Measurements from ENCODE around the gene CNTN4.

DNA sequence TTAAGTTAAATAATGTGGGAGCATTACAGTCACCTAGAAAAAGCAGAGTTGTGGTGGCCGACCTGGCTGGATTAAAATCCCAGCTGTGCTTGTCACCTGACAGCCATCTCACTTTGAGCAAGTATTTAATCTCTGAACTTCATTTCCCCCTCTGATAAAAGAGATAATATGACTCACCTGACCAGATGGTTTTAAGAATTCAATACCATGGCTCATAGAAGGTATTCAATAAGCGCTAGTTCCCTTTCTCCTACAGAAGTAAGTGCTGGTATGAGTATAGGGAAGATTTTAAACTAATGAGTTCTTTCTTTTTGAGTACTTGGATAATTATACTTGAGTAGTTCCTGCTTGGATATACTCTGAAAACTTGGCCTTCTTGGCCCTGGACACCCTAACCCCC is 686.0 kb downstream of the CNTN4 start:
- TF ChIP-seq, protein P1, sequence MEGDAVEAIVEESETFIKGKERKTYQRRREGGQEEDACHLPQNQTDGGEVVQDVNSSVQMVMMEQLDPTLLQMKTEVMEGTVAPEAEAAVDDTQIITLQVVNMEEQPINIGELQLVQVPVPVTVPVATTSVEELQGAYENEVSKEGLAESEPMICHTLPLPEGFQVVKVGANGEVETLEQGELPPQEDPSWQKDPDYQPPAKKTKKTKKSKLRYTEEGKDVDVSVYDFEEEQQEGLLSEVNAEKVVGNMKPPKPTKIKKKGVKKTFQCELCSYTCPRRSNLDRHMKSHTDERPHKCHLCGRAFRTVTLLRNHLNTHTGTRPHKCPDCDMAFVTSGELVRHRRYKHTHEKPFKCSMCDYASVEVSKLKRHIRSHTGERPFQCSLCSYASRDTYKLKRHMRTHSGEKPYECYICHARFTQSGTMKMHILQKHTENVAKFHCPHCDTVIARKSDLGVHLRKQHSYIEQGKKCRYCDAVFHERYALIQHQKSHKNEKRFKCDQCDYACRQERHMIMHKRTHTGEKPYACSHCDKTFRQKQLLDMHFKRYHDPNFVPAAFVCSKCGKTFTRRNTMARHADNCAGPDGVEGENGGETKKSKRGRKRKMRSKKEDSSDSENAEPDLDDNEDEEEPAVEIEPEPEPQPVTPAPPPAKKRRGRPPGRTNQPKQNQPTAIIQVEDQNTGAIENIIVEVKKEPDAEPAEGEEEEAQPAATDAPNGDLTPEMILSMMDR (IDR thresholded peaks at IDR 0.05; ENCODE audit: low read length) = no peak
- TF ChIP-seq EZH2phosphoT487 (IDR thresholded peaks at IDR 0.05; ENCODE audit: low read length) (no peak), EZH2 (optimal IDR thresholded peaks at IDR 0.05; ENCODE audit: low read depth, low read length) (no peak)
